Measurements from ENCODE around the gene RP9.

Gene RP9

DNA sequence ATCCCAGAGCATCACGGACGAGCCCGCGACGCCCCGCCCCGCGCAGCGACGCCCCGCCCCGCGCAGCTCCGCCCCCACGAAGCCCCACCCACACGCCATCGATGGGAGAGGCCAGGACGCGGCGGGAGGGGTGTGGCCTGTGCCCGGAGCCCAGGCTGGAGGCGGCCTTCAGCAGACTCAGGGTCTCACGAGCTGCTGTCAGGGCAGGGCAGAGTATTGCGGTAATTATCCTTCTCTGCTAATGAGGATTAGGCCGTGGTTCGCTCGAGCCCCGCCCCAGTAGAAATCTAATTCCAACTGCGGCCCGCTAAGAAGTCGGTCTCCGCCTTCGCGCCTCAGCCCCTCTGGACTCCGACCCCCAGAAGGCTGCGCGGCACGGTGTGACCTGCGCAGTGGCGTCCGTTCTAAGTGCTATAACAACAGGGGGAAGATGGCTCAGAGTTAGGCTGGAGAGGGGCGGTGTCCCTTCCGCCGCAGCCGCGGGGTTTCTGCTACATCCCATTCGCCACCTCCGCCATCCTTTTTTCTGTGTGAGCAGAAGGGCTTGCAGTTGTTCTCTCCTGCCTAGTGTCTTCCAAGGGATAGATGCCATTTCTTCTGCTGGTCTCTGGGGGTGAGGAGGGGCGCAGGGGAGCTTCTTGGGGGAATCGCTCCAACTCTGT lies 46.3 kb downstream of the RP9 start:
- DNase-seq (ENCODE audit: low spot score), result peak; percentile 97

GRCh38 chr7:33062023-33062781 lies 47.0 kb downstream of the RP9 start, which contains the start of gene NT5C3A:
Gene NT5C3A, minus strand, starts transcription at chr7:33062776. Its CDS starts 71 bp downstream, at chr7:33062705.
- peak; percentile 42 for DNase-seq (ENCODE audit: low spot score)

GRCh38 chr7:33061282-33061937 lies 47.8 kb downstream of the RP9 start:
- DNase-seq (ENCODE audit: low spot score), result no peak

- DNase-seq (ENCODE audit: low spot score), result no peak
Measured at GRCh38 chr7:33059635-33060034, 49.6 kb downstream of the RP9 start.

- DNase-seq (ENCODE audit: low spot score), result no peak
Measured at GRCh38 chr7:33055158-33055557, 54.0 kb downstream of the RP9 start.

DNA sequence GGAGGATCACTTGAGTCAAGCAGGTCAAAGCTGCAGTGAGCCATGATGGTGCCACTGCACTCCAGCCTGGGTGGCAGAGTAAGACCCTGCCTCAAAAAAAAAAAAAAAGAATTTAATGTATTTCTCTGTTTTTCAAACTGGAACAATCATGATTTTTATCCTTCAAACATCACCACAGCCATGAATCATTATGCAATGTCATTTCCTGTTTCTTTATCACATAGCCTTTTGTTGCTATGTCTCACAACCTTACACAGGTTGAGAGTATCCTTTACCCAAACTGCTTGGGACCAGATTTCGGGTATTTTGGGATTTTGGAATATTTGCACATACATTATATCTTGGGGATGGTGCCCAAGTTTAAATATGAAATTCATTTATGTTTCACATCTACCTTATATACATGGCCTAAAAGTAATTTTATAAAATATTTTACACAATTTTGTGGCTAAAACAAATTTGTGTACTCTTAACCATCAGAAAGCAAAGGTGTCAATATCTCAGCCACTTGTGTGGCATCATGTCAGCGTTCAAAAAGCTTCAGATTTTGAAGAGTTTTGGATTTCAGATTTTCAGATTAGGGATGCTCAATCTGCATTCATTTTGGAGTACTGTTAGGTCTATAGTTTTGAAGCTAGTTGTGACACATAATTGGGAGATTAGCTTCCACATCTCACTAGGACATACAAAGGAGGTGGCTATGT lies 54.8 kb downstream of the RP9 start:
- DNase-seq (ENCODE audit: low spot score), result no peak

GRCh38 chr7:33053721-33054120 lies 55.5 kb downstream of the RP9 start:
- DNase-seq (ENCODE audit: low spot score), result no peak

DNA sequence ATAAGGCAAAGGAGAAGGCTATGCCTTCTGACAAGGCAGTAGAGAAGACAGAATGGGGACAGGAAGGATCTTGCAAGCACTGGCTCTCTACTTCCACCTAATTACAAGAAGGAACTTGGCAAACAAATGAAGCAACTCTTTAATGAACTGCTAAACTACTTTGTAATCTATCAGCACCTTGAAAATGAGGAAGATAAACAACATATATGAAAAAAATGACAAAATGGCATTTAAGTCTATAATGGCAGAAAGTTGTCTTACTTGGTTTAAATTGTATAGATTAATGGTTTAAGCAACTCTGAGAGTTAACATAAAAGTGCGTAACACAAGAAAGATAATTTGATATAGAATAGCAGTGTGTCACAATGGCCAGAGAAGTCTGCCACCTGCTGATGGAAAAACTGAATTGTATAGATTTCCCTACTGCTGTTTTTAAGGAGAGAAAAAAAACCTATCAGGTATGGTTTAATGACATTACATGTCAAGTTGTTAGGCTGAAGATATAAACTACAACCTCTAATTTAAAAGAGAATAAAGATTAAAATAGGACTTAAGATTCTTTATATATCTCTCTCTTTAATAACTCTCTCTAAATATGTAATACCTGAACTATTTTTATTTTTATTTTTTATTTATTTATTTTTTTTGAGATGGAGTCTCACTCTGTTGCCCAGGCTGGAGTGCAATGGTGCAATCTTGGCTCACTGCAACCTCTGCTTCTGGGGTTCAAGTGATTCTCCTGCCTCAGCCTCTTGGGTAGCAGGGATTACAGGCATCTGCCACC lies 58.5 kb downstream of the RP9 start:
- DNase-seq (ENCODE audit: low spot score), result peak; percentile 34

- no peak for DNase-seq (ENCODE audit: low spot score)
Measured at GRCh38 chr7:33048704-33049103, 60.5 kb downstream of the RP9 start.

DNA sequence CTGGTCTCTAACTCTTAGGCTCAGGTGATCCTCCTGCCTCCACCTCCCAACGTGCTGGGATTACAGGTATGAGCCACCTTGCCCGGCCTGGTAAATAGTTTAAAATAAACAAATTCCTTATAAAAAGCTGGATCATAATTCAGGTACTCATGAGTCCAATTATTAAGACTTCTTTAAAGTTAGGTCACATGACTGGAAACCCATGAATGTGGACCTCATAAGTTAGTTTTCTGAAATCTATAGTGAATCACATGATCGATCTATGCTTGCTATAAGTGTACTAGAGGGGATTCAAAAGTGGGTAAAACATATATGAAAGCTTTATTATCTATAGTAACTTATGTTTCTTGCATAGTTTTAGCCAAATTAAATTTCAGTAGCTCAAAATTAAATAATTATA lies 60.9 kb downstream of the RP9 start:
- DNase-seq (ENCODE audit: low spot score), result no peak

DNA sequence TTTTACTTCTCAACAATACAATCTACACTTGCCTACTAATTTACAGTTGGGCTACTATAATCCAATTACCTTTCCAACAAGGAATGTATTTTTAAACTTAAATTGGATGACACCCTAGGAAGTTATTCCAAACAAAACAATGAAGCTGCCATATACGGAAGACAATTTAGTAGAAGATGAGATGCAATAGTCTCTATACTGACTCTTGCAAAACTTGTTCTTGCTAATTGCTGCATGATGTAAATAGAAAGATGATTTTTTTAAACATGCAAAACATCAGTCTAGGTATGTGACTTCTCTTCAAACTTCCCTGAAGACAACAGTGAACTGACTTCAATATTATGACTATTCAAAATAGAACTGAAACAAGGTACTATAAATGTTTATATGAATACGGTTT lies 64.2 kb downstream of the RP9 start:
- no peak for DNase-seq (ENCODE audit: low spot score)
